CD4-positive, alpha-beta memory T cell (primary cell): ENCODE data around the gene ADGRG2. TPM values are rescaled to one million over a fixed set of nuclear protein-coding genes. Genes with fewer than 3 reads are reported as not detected.
"Not testable (repeated sequence)": the region's sequence is repeated elsewhere in the genome, so short reads cannot be mapped to it uniquely, and the experiment has no call there.

Experiments used
- CTCF ChIA-PET: fragments of 350-600 bp; sonication (Branson Sonifier 250); formaldehyde crosslinking; loops from one replicate; lab custom pipeline; 2021; ENCODE audit warnings: inconsistent platforms; ENCODE audit not compliant: partially characterized antibody; lab: Charles Lee
- POLR2A ChIA-PET: fragments of 350-600 bp; sonication (Branson Sonifier 250); formaldehyde crosslinking; loops from one replicate; lab custom pipeline; 2021; ENCODE audit not compliant: partially characterized antibody; lab: Charles Lee
- DNase-seq, 5 donors: peaks; one replicate each; pipeline versions ENCODE4 v3.0.0 to v3.0.0-alpha.2; 2020 to 2022; ENCODE audit warnings: mixed read lengths in 1 of 5
- H3K27ac ChIP-seq: one replicate; pipeline ENCODE4 v1.7.0; 2013; ENCODE audit warnings: low read depth, low read length
- H3K27me3 ChIP-seq: 2 replicates; pipeline ENCODE4 v1.7.0; 2013; ENCODE audit warnings: mild to moderate bottlenecking, low read length, moderate library complexity; ENCODE audit not compliant: insufficient read depth
- H3K36me3 ChIP-seq: 2 replicates; pipeline ENCODE4 v1.7.0; 2013; ENCODE audit warnings: mild to moderate bottlenecking, low read length, moderate library complexity; ENCODE audit not compliant: insufficient read depth
- H3K4me1 ChIP-seq: 2 replicates; pipeline ENCODE4 v1.7.0; 2013; ENCODE audit warnings: mild to moderate bottlenecking, low read length, moderate library complexity; ENCODE audit not compliant: insufficient read depth
- H3K4me3 ChIP-seq, 2 donors: one replicate each; pipeline ENCODE4 v1.7.0; 2013; ENCODE audit warnings: low read length in 2 of 2, mild to moderate bottlenecking in 1 of 2
- H3K9me3 ChIP-seq, 2 donors: one replicate each; pipeline ENCODE4 v1.7.0; 2013; ENCODE audit warnings: low read length in 2 of 2, control low read depth in 1 of 2; ENCODE audit not compliant: control insufficient read depth in 1 of 2
- H3K27ac Mint-ChIP-seq, 7 donors: one replicate each; pipeline ENCODE4 v1.8.0; 2020 to 2021; ENCODE audit warnings: mixed read lengths in 7 of 7, mild to moderate bottlenecking in 6 of 7, inconsistent platforms in 3 of 7, moderate library complexity in 3 of 7
- H3K27me3 Mint-ChIP-seq, 2 donors: one replicate each; pipeline ENCODE4 v1.8.0; 2020 to 2021; ENCODE audit warnings: mixed read lengths in 2 of 2
- H3K36me3 Mint-ChIP-seq, 2 donors: one replicate each; pipeline ENCODE4 v1.8.0; 2020 to 2021; ENCODE audit warnings: mixed read lengths in 2 of 2, inconsistent platforms in 1 of 2, mild to moderate bottlenecking in 1 of 2
- H3K4me1 Mint-ChIP-seq, 4 donors: one replicate each; pipeline ENCODE4 v1.8.0; 2020 to 2021; ENCODE audit warnings: mixed read lengths in 4 of 4, mild to moderate bottlenecking in 1 of 4
- H3K4me3 Mint-ChIP-seq, 8 donors: one replicate each; pipeline ENCODE4 v1.8.0; 2020 to 2021; ENCODE audit warnings: mixed read lengths in 8 of 8, mild to moderate bottlenecking in 7 of 8, moderate library complexity in 6 of 8, inconsistent platforms in 3 of 8
- H3K9me3 Mint-ChIP-seq, 8 donors: one replicate each; pipeline ENCODE4 v1.8.0; 2020 to 2021; ENCODE audit warnings: mixed read lengths in 8 of 8, mild to moderate bottlenecking in 5 of 8, inconsistent platforms in 3 of 8, moderate library complexity in 1 of 8
- intact Hi-C: fragments of 100-400 bp; cut with micrococcal nuclease; formaldehyde crosslinking; loops from one replicate; pipeline ENCODE4 v1.15.1; 2023
- polyA plus RNA-seq, 2 donors: library from polyadenylated mRNA; unstranded; fragments of 300-500 nt; fragmentation: Illumina TruSeq; gene quantifications; one replicate each; pipeline ENCODE4 v1.2.3, GENCODE V29; 2021
- total RNA-seq, 2 experiments: library from RNA; stranded (reverse); gene quantifications; one replicate each; pipeline ENCODE4 v1.2.3, GENCODE V29; 2021

ADGRG2 gene
- total and polyA plus RNA-seq, 4 experiments from 2014 or later: not detected

GRCh38 chrX:18992829-18993228 is 129.4 kb downstream of the ADGRG2 start:
- Mint-ChIP-seq H3K4me3 (no peak overlapping the region), H3K36me3 (no peaks in the 10 kb centered on the region), H3K4me1 (no peaks in the 10 kb centered on the region), H3K27ac (no peak overlapping the region), H3K27me3 (no peaks in the 10 kb centered on the region), H3K9me3 (peaks cover 0 to 2% (median 0%) of the 10 kb centered on the region in 8 donors)
- Histone ChIP-seq H3K27me3 (no peaks in the 10 kb centered on the region), H3K4me3 (no peak overlapping the region), H3K27ac (no peak overlapping the region), H3K4me1 (no peaks in the 10 kb centered on the region), H3K9me3 (no peaks in the 10 kb centered on the region), H3K36me3 (no peaks in the 10 kb centered on the region)
- no peak for DNase-seq
- intact Hi-C loops: no loop called here
- ChIA-PET CTCF (no interaction called here), POLR2A (no interaction called here)

GRCh38 chrX:18985186-18985435 is 137.2 kb downstream of the ADGRG2 start:
- peaks cover 0 to 4% (median 0%) of the 10 kb centered on the region in 8 donors for H3K9me3 Mint-ChIP-seq
- peaks cover 0 to 5% of the 10 kb centered on the region in 2 donors for H3K36me3 Mint-ChIP-seq
- H3K27ac Mint-ChIP-seq: peak overlapping the region; percentile 82 to 97 (median 91)
- CTCF ChIA-PET: interaction anchor here (0.5 to 1.0 kb wide), 2 partner anchors 9 to 349 kb away, joined by 3 to 4 read pairs; no protein-coding TSS in a partner anchor
- DNase-seq: no peak
- no peaks in the 10 kb centered on the region for H3K27me3 ChIP-seq
- no peaks in the 10 kb centered on the region for H3K9me3 ChIP-seq
- peak overlapping the region; percentile 70 for H3K27ac ChIP-seq
- intact Hi-C loops: loop anchor here (1.0 to 10.0 kb wide), 4 partner anchors 99 to 1250 kb away; partner anchors contain the start of gene SCML1
- H3K4me1 Mint-ChIP-seq: peaks cover 7 to 23% (median 14%) of the 10 kb centered on the region in 4 donors
- peak overlapping the region; percentile 75 to 88 (median 82) for H3K4me3 Mint-ChIP-seq
- peaks cover 21% of the 10 kb centered on the region for H3K4me1 ChIP-seq
- H3K27me3 Mint-ChIP-seq: no peaks in the 10 kb centered on the region
- peak overlapping the region in 1 of 2 donors; percentile 63 for H3K4me3 ChIP-seq
- POLR2A ChIA-PET: interaction anchor here (0.9 to 1.6 kb wide), 3 partner anchors 98 to 560 kb away, joined by 3 to 5 read pairs (median 3); partner anchors contain the start of gene CDKL5
- no peaks in the 10 kb centered on the region for H3K36me3 ChIP-seq

DNA sequence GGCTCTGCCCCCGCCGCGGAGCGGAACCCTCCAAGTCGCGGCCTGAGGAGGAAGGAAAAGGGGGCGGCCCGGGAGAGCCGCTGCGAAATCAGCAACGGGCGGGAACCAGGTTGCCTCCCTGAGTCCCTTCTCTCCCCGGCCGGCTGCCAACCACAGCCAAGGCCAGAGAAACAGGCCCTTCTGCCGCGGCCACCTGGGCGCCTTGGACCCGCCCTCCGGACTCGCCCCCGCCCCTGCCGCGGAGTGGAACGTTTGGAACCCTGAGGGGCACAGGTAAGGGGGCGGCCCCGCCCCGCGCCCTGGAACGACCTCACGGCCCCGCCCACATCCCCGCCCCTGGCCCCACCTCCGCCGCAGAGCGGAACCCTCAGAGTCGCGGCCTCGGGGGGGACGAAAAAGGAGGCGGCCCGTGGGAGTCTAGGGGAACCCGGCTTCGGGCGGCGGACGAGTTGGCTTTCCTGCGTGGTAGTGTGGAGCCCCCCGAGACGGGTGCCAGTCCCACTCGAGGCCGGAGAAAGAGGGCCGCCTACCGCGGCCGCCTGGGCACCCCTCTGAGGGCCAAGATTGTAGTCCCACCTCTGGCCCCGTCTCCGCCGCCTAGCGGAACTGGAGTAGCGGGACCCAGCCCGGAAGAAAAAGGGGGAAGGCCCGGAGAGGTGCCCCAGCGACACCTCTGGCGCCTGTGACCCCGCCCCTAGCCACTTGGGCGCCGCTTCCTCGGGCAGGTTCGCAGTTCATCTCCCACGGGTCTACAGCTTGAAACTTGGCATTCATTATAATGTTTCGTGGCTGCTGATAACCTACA is 137.7 kb downstream of the ADGRG2 start:
- CTCF ChIA-PET: interaction anchor here (1.0 kb wide), 1 partner anchor 9 kb away, joined by 4 read pairs; no protein-coding TSS in a partner anchor
- H3K27me3 Mint-ChIP-seq: no peaks in the 10 kb centered on the region
- intact Hi-C loops: loop anchor here (1.0 to 10.0 kb wide), 6 partner anchors 98 to 1250 kb away; partner anchors contain the start of genes CDKL5, PDHA1 and SCML1

GRCh38 chrX:18983666-18984380 is 138.4 kb downstream of the ADGRG2 start, which contains the start of gene PHKA2:
PHKA2 (minus strand) TSS chrX:18984114; CDS start chrX:18983932, 182 bp downstream.
- Mint-ChIP-seq H3K36me3 (peaks cover 0 to 5% of the 10 kb centered on the region in 2 donors), H3K4me1 (peaks cover 7 to 23% (median 14%) of the 10 kb centered on the region in 4 donors), H3K27me3 (no peaks in the 10 kb centered on the region), H3K27ac (peak within 1 kb of the TSS; percentile 82 to 97 (median 92)), H3K4me3 (peak within 1 kb of the TSS; percentile 79 to 88 (median 84)), H3K9me3 (peaks cover 0 to 4% (median 0%) of the 10 kb centered on the region in 8 donors)
- no peaks in the 10 kb centered on the region for H3K27me3 ChIP-seq
- H3K9me3 ChIP-seq: no peaks in the 10 kb centered on the region
- intact Hi-C loops: loop anchor here (1.0 to 10.0 kb wide), 5 partner anchors 309 to 1249 kb away; partner anchors contain the start of genes CDKL5, PDHA1 and SCML1
- H3K4me1 ChIP-seq: peaks cover 21% of the 10 kb centered on the region
- peak within 1 kb of the TSS; percentile 23 to 63 for H3K4me3 ChIP-seq
- ChIA-PET POLR2A (interaction anchor here (1.0 to 1.3 kb wide), 2 partner anchors 97 to 558 kb away, joined by 4 to 5 read pairs; partner anchors contain the start of gene CDKL5), CTCF (no interaction called here)
- H3K36me3 ChIP-seq: no peaks in the 10 kb centered on the region
- peak in 1 of 5 donors; percentile 50 for DNase-seq
- peak within 1 kb of the TSS; percentile 70 for H3K27ac ChIP-seq

More for the DNA sequence above, 137.7 kb downstream of the ADGRG2 start:
- no peaks in the 10 kb centered on the region for H3K27me3 ChIP-seq
- peak overlapping the region; percentile 75 to 88 (median 82) for H3K4me3 Mint-ChIP-seq
- peaks cover 0 to 4% (median 0%) of the 10 kb centered on the region in 8 donors for H3K9me3 Mint-ChIP-seq
- peak; percentile 85 to 89 (median 87) for DNase-seq
- peaks cover 0 to 5% of the 10 kb centered on the region in 2 donors for H3K36me3 Mint-ChIP-seq
- H3K36me3 ChIP-seq: no peaks in the 10 kb centered on the region
- H3K27ac Mint-ChIP-seq: peak overlapping the region; percentile 82 to 97 (median 91)
- H3K4me1 Mint-ChIP-seq: peaks cover 7 to 23% (median 14%) of the 10 kb centered on the region in 4 donors
- H3K9me3 ChIP-seq: no peaks in the 10 kb centered on the region
- H3K4me1 ChIP-seq: peaks cover 21% of the 10 kb centered on the region
- H3K4me3 ChIP-seq: peak overlapping the region in 1 of 2 donors; percentile 63
- H3K27ac ChIP-seq: peak overlapping the region; percentile 70
- POLR2A ChIA-PET: interaction anchor here (0.9 to 1.6 kb wide), 5 partner anchors 97 to 559 kb away, joined by 3 to 5 read pairs (median 4); partner anchors contain the start of gene CDKL5

DNA sequence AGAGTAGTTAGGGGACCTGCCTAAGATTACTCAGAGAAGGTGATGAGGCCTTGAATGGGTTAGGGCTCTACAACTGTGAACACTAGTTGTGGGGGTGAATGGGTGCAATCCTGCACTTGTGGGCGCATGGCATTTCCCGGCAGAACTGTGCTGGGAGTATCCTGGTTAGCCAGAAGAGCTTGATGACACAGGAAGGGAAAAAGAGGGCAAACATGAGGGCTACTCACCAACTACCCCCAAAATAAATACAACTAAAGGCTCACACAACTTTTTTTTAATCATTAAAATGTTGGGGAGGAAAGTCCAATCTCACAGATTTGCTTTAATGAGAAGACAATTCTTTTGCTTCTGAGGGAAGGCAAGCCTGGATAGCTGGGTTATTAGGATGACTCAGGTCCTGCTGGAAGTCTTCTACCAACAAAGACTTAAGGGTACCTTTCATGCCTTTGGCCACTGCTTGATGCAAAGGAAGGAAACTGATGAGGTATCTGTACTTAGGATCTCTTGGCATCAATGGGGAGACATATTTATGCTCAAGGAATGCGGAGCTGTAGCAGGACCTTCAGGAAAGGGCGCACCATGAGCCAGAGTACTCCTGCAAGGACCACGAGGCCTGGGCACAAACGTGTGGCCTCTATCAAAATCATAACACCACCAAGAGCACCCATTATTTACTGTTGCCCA is 141.0 kb downstream of the ADGRG2 start:
- Histone ChIP-seq H3K27me3 (no peaks in the 10 kb centered on the region), H3K9me3 (no peaks in the 10 kb centered on the region), H3K4me3 (no peak overlapping the region), H3K36me3 (no peaks in the 10 kb centered on the region), H3K27ac (no peak overlapping the region), H3K4me1 (peaks cover 21% of the 10 kb centered on the region)
- DNase-seq: no peak
- H3K27ac Mint-ChIP-seq: peak overlapping the region in 1 of 7 donors; percentile 17
- peaks cover 7 to 23% (median 14%) of the 10 kb centered on the region in 4 donors for H3K4me1 Mint-ChIP-seq
- ChIA-PET POLR2A (no interaction called here), CTCF (interaction anchor here (1.1 kb wide), 1 partner anchor 12 kb away, joined by 3 read pairs; no protein-coding TSS in a partner anchor)
- no peaks in the 10 kb centered on the region for H3K27me3 Mint-ChIP-seq
- H3K4me3 Mint-ChIP-seq: peak overlapping the region in 1 of 8 donors; percentile 6
- peaks cover 0 to 5% of the 10 kb centered on the region in 2 donors for H3K36me3 Mint-ChIP-seq
- H3K9me3 Mint-ChIP-seq: peaks cover 0 to 4% (median 0%) of the 10 kb centered on the region in 8 donors
- intact Hi-C loops: loop anchor here (10.0 kb wide), 1 partner anchor 1246 kb away; the partner anchor contains the start of gene SCML1

- H3K9me3 Mint-ChIP-seq, H3K27me3 Mint-ChIP-seq, H3K4me3 Mint-ChIP-seq, H3K36me3 ChIP-seq, H3K27me3 ChIP-seq, H3K27ac Mint-ChIP-seq, H3K27ac ChIP-seq, POLR2A ChIA-PET, H3K36me3 Mint-ChIP-seq, H3K4me3 ChIP-seq, H3K9me3 ChIP-seq, DNase-seq: not testable (repeated sequence)
- intact Hi-C loops: loop anchor here (10.0 kb wide), 1 partner anchor 1245 kb away; the partner anchor contains the start of gene SCML1
- CTCF ChIA-PET: interaction anchor here (1.1 kb wide), 1 partner anchor 13 kb away, joined by 3 read pairs; no protein-coding TSS in a partner anchor
- peaks cover 16% of the 10 kb centered on the region for H3K4me1 ChIP-seq
- peaks cover 6 to 20% (median 14%) of the 10 kb centered on the region in 4 donors for H3K4me1 Mint-ChIP-seq
Measured at GRCh38 chrX:18980262-18980661, 142.0 kb downstream of the ADGRG2 start.
